OCI-LY1 (cell line): ENCODE measurements around the gene NOD2.
A peak's percentile ranks its signal among the peaks of the same experiment; 100 is the strongest.

Experiments
- CTCF ChIP-seq: fragments of 200-600 bp; sonication (generic), shearing (Covaris generic); IDR thresholded peaks from 2 replicates; pipeline ENCODE4 v1.5.1; 2017; ENCODE audit warnings: mild to moderate bottlenecking, antibody characterized with exemption, low read length, moderate library complexity, mixed read lengths
- EZH2 ChIP-seq: fragments of 200-600 bp; sonication (generic), shearing (Covaris generic); IDR thresholded peaks from 2 replicates; pipeline ENCODE4 v1.8.0; 2017; ENCODE audit warnings: borderline replicate concordance, mixed run types, mild to moderate bottlenecking, antibody characterized with exemption, low read length, moderate library complexity, mixed read lengths

DNA sequence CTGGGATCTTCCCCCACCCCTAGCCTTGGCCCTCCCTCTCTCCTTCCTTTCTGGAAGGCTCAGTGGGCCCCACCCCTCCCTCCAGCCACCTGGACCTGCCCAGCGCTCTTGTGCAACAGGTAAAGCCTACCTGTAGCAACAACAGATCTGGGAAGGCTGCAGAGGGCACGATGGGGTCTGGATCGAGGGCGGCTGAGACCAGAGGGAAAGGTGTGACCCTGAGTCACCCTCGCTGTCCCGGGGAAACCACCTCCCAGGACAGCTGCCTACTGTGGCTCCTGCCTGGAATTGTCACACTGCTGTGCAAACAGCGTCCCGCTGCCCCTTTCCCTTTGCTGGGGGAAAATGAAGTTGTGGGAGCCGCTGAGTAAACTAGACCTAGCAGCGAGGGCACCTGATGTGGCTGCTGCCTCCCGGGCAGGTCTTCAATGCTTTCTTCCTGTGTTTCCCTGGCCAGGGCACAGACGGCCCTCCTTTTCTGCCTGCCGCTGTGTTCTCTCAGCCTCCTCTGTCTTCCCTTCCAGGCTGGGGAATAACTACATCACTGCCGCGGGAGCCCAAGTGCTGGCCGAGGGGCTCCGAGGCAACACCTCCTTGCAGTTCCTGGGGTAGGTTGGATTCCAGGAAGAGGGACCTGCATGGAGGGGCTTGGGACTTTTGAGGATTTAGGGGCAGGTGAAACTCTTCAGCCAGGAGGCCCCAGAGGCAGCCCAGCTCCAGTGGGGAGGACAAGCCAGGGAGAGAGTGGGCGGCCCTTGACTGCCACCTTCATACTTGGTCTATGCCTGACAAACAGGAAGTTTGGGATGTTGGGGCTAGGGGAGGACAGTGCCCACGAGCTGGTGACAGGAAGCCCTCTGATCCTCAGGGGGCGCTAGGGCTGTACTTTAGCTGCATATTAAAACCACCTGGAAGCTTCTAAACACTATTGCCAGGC, 26.3 kb downstream of the NOD2 start:
- TF ChIP-seq CTCF (peak; percentile 31; the same call in 1 of the 2 replicates), EZH2 (no peak)
